ENCODE results near the gene SULT1E1. TPM values are rescaled to one million over a fixed set of nuclear protein-coding genes. Genes with fewer than 3 reads are reported as not detected.
A peak's percentile ranks its signal among the peaks of the same experiment; 100 is the strongest.

SULT1E1 gene
- total RNA-seq: 17.4 TPM

- peak; percentile 4 for DNase-seq
These were observed at the start of gene SULT1E1 for GRCh38 chr4:69860052-69860451. TSS of gene SULT1E1 (minus strand) at chr4:69860145. CDS start at chr4:69857644, 2,501 bp downstream.

GRCh38 chr4:69909195-69909594 is 49.2 kb upstream of the SULT1E1 start:
- no peak for DNase-seq

- DNase-seq: no peak
These were observed 47.2 kb upstream of the SULT1E1 start for GRCh38 chr4:69907151-69907550.

- peak; percentile 12 for DNase-seq
These were observed 36.7 kb upstream of the SULT1E1 start for GRCh38 chr4:69896530-69897116.

- no peak for DNase-seq
These were observed 34.8 kb upstream of the SULT1E1 start for GRCh38 chr4:69894721-69895120.

GRCh38 chr4:69894186-69894585 is 34.2 kb upstream of the SULT1E1 start:
- no peak for DNase-seq

GRCh38 chr4:69888336-69888735 is 28.4 kb upstream of the SULT1E1 start:
- no peak for DNase-seq

- no peak for DNase-seq
These were observed 22.2 kb upstream of the SULT1E1 start for GRCh38 chr4:69882150-69882549.

- DNase-seq: peak; percentile 72
These were observed 21.3 kb upstream of the SULT1E1 start for GRCh38 chr4:69881173-69881773.

- DNase-seq: no peak
These were observed 18.3 kb upstream of the SULT1E1 start for GRCh38 chr4:69878250-69878649.

- no peak for DNase-seq
These were observed 17.5 kb upstream of the SULT1E1 start for GRCh38 chr4:69877453-69877852.

- no peak for DNase-seq
These were observed 16.1 kb upstream of the SULT1E1 start for GRCh38 chr4:69876071-69876470.

- no peak for DNase-seq
These were observed 15.6 kb upstream of the SULT1E1 start for GRCh38 chr4:69875576-69875975.

GRCh38 chr4:69874507-69874906 is 14.6 kb upstream of the SULT1E1 start:
- DNase-seq: no peak

- DNase-seq: no peak
These were observed 1.8 kb upstream of the SULT1E1 start for GRCh38 chr4:69861756-69862155.

- DNase-seq: no peak
These were observed 765 bp upstream of the SULT1E1 start for GRCh38 chr4:69860521-69861298.

- no peak for DNase-seq
These were observed 732 bp downstream of the SULT1E1 start for GRCh38 chr4:69859140-69859685.

- DNase-seq: peak; percentile 59
These were observed 1.3 kb downstream of the SULT1E1 start for GRCh38 chr4:69858690-69859089.

GRCh38 chr4:69855822-69856221 is 4.1 kb downstream of the SULT1E1 start:
- no peak for DNase-seq

GRCh38 chr4:69849969-69850368 is 10.0 kb downstream of the SULT1E1 start:
- DNase-seq: no peak

- DNase-seq: peak; percentile 17
These were observed 10.6 kb downstream of the SULT1E1 start for GRCh38 chr4:69849297-69849696.

- DNase-seq: no peak
These were observed 11.9 kb downstream of the SULT1E1 start for GRCh38 chr4:69848028-69848427.

- DNase-seq: no peak
These were observed 16.0 kb downstream of the SULT1E1 start for GRCh38 chr4:69843932-69844331.
